Small intestine (tissue), 7 donors: ENCODE data around the gene SCCPDH. TPM values are rescaled to one million over a fixed set of nuclear protein-coding genes. Genes with fewer than 3 reads are reported as not detected.
"Not testable (repeated sequence)": the region's sequence is repeated elsewhere in the genome, so short reads cannot be mapped to it uniquely, and the experiment has no call there.

ENCODE experiments used
- DNase-seq, 2 donors: peaks; one replicate each; pipeline versions ENCODE4 v3.0.0 to v3.0.0-alpha.2; 2013
- FAIRE-seq: peaks from 2 replicates; lab custom pipeline; 2012; peaks lifted over from hg19 to GRCh38; lab: Jason Lieb, UNC
- H3K27ac ChIP-seq, 3 donors: one replicate each; pipeline ENCODE4 v1.5.1; 2013; ENCODE audit warnings: low read length in 2 of 3, mild to moderate bottlenecking in 2 of 3, control low read depth in 1 of 3, inconsistent platforms in 1 of 3, low read depth in 1 of 3, moderate library complexity in 1 of 3
- H3K27me3 ChIP-seq, 3 donors: one replicate each; pipeline ENCODE4 v1.6.1; 2013; ENCODE audit warnings: low read length in 3 of 3, inconsistent platforms in 1 of 3; ENCODE audit not compliant: control insufficient read depth in 3 of 3, insufficient read depth in 3 of 3
- H3K36me3 ChIP-seq, 3 donors: one replicate each; pipeline ENCODE4 v1.6.1; 2013; ENCODE audit warnings: low read length in 3 of 3, inconsistent platforms in 1 of 3, low read depth in 1 of 3, mild to moderate bottlenecking in 1 of 3, moderate library complexity in 1 of 3; ENCODE audit not compliant: control insufficient read depth in 3 of 3, insufficient read depth in 2 of 3
- H3K4me1 ChIP-seq, 3 donors: one replicate each; pipeline ENCODE4 v1.6.1; 2013; ENCODE audit warnings: low read length in 2 of 3, inconsistent platforms in 1 of 3, low read depth in 1 of 3, mild to moderate bottlenecking in 1 of 3, moderate library complexity in 1 of 3; ENCODE audit not compliant: control insufficient read depth in 3 of 3, insufficient read depth in 2 of 3
- H3K4me3 ChIP-seq, 3 donors: one replicate each; pipeline ENCODE4 v1.5.1; 2013; ENCODE audit warnings: low read length in 3 of 3, control low read depth in 1 of 3, inconsistent platforms in 1 of 3, low read depth in 1 of 3, mild to moderate bottlenecking in 1 of 3, moderate library complexity in 1 of 3
- H3K9me3 ChIP-seq, 2 donors: one replicate each; pipeline ENCODE4 v1.6.1; 2013; ENCODE audit warnings: low read depth in 1 of 2, low read length in 1 of 2; ENCODE audit not compliant: control insufficient read depth in 2 of 2, insufficient read depth in 1 of 2
- WGBS, 3 donors: extraction: QIAGEN DNeasy Blood & Tissue Kit; methylation state at CpG; one replicate each; pipeline ENCODE4 v1.1.7; 2013; 5-methylcytosine and 5-hydroxymethylcytosine counted together
- polyA plus RNA-seq, 4 donors: library from polyadenylated mRNA; stranded (reverse) in 3 of 4; unstranded in 1 of 4; fragments of 200-250 nt in 3 of 4; fragments of 120-200 nt in 1 of 4; gene quantifications; one replicate each; pipeline versions ENCODE4 v1.2.1 to v1.2.3, GENCODE V29; 2013
- donor health status: healthy with polysubstance abuse.
- donor health status: control.
- donor health status: control.
- donor health status: Bipolar disorder and iron deficiency.
- donor health status: healthy.

SCCPDH gene
- polyA plus RNA-seq, 4 donors: 27.1 to 48.3 (median 32.0) TPM

DNA sequence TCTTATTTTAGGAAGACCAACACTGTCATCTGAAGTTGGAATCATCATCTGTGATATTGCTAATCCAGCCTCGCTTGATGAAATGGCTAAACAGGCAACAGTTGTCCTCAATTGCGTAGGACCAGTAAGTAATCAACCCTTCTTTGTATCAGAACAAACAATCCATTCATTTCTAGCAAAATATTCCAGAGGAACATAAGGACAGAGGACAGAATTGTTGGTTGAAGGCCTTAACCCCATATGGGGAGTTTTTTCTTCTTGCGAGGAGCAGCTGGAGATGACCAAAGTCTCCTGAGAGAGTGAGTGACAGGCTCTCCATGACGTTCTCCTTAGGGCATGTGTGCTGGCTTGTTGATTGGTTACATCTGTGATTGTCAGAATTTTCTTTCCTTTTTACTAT is 2.7 kb downstream of the SCCPDH start:
- Histone ChIP-seq H3K27me3 (no peaks in the 10 kb centered on the region), H3K4me3 (no peak overlapping the region), H3K27ac (peak overlapping the region in 1 of 3 donors; percentile 32), H3K36me3 (peaks cover 0 to 29% (median 19%) of the 10 kb centered on the region in 3 donors), H3K4me1 (peaks cover 0 to 19% (median 3%) of the 10 kb centered on the region in 3 donors), H3K9me3 (peaks cover 0 to 8% of the 10 kb centered on the region in 2 donors)
- WGBS, 3 donors: 82 to 92% (median 91%) methylated on average over 4 of the region's 4 CpGs
- FAIRE-seq (no peak), DNase-seq (no peak)

GRCh38 chr1:246727594-246727993 is 3.4 kb downstream of the SCCPDH start:
- H3K27ac ChIP-seq: no peak overlapping the region
- peaks cover 0 to 33% (median 20%) of the 10 kb centered on the region in 3 donors for H3K36me3 ChIP-seq
- H3K4me1 ChIP-seq: peaks cover 0 to 19% (median 3%) of the 10 kb centered on the region in 3 donors
- H3K27me3 ChIP-seq: no peaks in the 10 kb centered on the region
- no peak overlapping the region for H3K4me3 ChIP-seq
- DNase-seq: no peak
- FAIRE-seq: no peak
- H3K9me3 ChIP-seq: peaks cover 0 to 8% of the 10 kb centered on the region in 2 donors
- 97 to 100% (median 100%) methylated on average over 3 of the region's 3 CpGs for WGBS, 3 donors

DNA sequence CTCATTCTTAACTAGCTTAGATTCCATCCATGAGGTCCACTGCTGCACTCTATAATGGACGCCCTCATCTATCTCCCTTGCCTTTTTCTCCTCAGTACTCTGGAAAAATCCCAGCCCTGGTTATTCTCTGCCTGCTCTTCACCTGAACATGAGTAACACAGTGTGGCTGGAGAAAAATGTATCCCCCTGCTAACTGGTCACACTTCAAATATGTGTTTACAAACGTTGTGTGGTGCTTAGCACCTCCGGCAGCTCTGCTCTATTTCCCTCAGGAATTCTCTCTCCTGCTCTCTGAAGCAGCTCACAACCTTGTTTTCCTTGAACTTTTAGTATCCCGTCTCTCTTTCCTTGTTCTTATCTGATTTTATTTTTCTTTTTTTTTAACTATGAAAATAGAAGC is 4.1 kb downstream of the SCCPDH start:
- peaks cover 0 to 19% (median 3%) of the 10 kb centered on the region in 3 donors for H3K4me1 ChIP-seq
- FAIRE-seq (no peak), DNase-seq (no peak)
- no peak overlapping the region for H3K27ac ChIP-seq
- H3K36me3 ChIP-seq: peaks cover 4 to 40% (median 23%) of the 10 kb centered on the region in 3 donors
- WGBS, 3 donors: 85 to 95% (median 93%) methylated on average over 4 of the region's 4 CpGs
- no peaks in the 10 kb centered on the region for H3K27me3 ChIP-seq
- peaks cover 0 to 8% of the 10 kb centered on the region in 2 donors for H3K9me3 ChIP-seq
- no peak overlapping the region for H3K4me3 ChIP-seq

DNA sequence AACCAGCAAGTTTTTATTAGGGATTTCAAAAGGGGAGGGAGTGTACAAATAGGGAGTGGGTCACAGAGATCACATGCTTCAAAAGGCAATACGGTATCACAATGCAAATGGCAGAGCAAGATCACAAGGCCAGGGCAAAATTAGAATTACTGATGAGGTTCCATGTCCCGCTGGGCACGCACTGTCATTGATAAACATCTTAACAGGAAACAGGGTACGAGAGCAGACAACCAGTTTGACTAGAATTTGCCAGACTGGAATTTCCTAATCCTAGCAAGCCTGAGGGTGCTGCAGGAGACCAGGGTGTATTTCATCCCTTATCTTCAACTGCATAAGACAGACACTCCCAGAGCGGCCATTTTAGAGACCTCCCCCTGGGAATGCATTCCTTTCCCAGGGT is 4.8 kb downstream of the SCCPDH start:
- WGBS, 3 donors: 93 to 98% (median 93%) methylated on average over 5 of the region's 5 CpGs
- DNase-seq, FAIRE-seq, H3K27me3 ChIP-seq, H3K9me3 ChIP-seq, H3K4me3 ChIP-seq, H3K27ac ChIP-seq: not testable (repeated sequence)
- Histone ChIP-seq H3K36me3 (peaks cover 4 to 42% (median 27%) of the 10 kb centered on the region in 3 donors), H3K4me1 (peaks cover 0 to 19% (median 3%) of the 10 kb centered on the region in 3 donors)

GRCh38 chr1:246730839-246731238 is 6.6 kb downstream of the SCCPDH start:
- FAIRE-seq: no peak
- 75 to 90% (median 89%) methylated on average over 8 of the region's 8 CpGs for WGBS, 3 donors
- Histone ChIP-seq H3K4me1 (peaks cover 0 to 18% (median 3%) of the 10 kb centered on the region in 3 donors), H3K27me3 (no peaks in the 10 kb centered on the region), H3K4me3 (no peak overlapping the region), H3K27ac (peak overlapping the region in 1 of 3 donors; percentile 54), H3K36me3 (peaks cover 6 to 44% (median 27%) of the 10 kb centered on the region in 3 donors), H3K9me3 (peaks cover 0 to 8% of the 10 kb centered on the region in 2 donors)
- peak in 1 of 2 donors; percentile 64 for DNase-seq

DNA sequence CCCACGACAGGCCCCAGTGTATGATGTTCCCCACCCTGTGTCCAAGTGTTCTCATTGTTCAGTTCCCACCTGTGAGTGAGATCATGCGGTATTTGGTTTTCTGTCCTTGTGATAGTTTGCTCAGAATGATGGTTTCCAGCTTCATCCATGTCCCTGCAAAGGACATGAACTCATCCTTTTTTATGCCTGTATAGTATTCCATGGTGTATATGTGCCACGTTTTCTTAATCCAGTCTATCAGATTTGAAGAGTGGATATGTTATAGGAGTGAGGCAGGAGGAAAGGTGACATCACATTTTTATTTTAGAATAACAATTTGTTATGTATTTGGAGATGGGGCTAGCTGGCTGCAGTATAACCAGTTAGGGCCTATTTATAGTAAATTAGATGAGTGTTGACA is 7.7 kb downstream of the SCCPDH start:
- not testable (repeated sequence) for FAIRE-seq, H3K27me3 ChIP-seq, H3K27ac ChIP-seq, H3K4me3 ChIP-seq, H3K9me3 ChIP-seq, DNase-seq
- peaks cover 0 to 12% (median 0%) of the 10 kb centered on the region in 3 donors for H3K4me1 ChIP-seq
- H3K36me3 ChIP-seq: peaks cover 6 to 50% (median 30%) of the 10 kb centered on the region in 3 donors
- WGBS, 3 donors: 91 to 96% (median 95%) methylated on average over 3 of the region's 3 CpGs

GRCh38 chr1:246733704-246734103 is 9.5 kb downstream of the SCCPDH start:
- Histone ChIP-seq H3K27ac (no peak overlapping the region), H3K4me1 (peaks cover 0 to 11% (median 0%) of the 10 kb centered on the region in 3 donors), H3K27me3 (no peaks in the 10 kb centered on the region), H3K4me3 (no peak overlapping the region), H3K36me3 (peaks cover 6 to 57% (median 21%) of the 10 kb centered on the region in 3 donors), H3K9me3 (peaks cover 0 to 4% of the 10 kb centered on the region in 2 donors)
- no peak for DNase-seq
- FAIRE-seq: no peak

DNA sequence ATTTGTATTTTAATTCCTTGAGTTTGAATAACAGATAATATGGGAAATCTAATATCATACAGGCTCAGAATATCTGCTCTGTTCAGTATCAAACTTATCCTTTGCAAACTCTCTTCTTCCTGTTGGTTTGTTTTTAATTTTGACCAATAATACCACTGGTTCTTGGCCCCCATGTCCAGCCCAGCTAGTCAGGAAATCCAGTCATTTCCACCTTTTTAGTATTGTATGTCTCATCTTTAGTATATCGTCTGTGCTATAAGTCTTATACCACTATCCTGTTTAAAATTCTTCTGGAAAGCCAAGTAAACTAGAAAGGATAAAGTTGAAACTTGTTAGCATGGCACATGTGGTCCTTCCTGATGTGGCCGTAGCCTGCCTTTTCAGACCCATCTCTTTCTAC is 10.7 kb downstream of the SCCPDH start:
- H3K36me3 ChIP-seq: peaks cover 6 to 53% (median 18%) of the 10 kb centered on the region in 3 donors
- peaks cover 0 to 11% (median 0%) of the 10 kb centered on the region in 3 donors for H3K4me1 ChIP-seq
- no peak for FAIRE-seq
- 85 to 93% (median 91%) methylated on average over 2 of the region's 2 CpGs for WGBS, 3 donors
- DNase-seq: no peak
- H3K27ac ChIP-seq: no peak overlapping the region
- no peaks in the 10 kb centered on the region for H3K9me3 ChIP-seq
- no peak overlapping the region for H3K4me3 ChIP-seq
- H3K27me3 ChIP-seq: no peaks in the 10 kb centered on the region

GRCh38 chr1:246735735-246736134 is 11.5 kb downstream of the SCCPDH start:
- peaks cover 0 to 6% (median 0%) of the 10 kb centered on the region in 3 donors for H3K4me1 ChIP-seq
- peaks cover 6 to 47% (median 16%) of the 10 kb centered on the region in 3 donors for H3K36me3 ChIP-seq
- H3K27me3 ChIP-seq: no peaks in the 10 kb centered on the region
- FAIRE-seq: no peak
- no peaks in the 10 kb centered on the region for H3K9me3 ChIP-seq
- DNase-seq: no peak
- no peak overlapping the region for H3K4me3 ChIP-seq
- no peak overlapping the region for H3K27ac ChIP-seq
- 27 to 75% (median 46%) methylated on average over 5 of the region's 5 CpGs for WGBS, 3 donors
